HG02840 (cell line): ENCODE results near the gene CMA1.
"Not testable (repeated sequence)": the region's sequence is repeated elsewhere in the genome, so short reads cannot be mapped to it uniquely, and the experiment has no call there.

Source experiments
- ATAC-seq: cut with Tn5 transposase; IDR thresholded peaks from one replicate; pipeline ENCODE4 v1.9.1; 2021; ENCODE audit warnings: mild to moderate bottlenecking, moderate library complexity, moderate number of reproducible peaks; ENCODE audit not compliant: unreplicated experiment, low FRiP score

Gene CMA1

GRCh38 chr14:24508155-24508840 is at the start of gene CMA1:
Gene CMA1 (minus strand): TSS chr14:24508265. CDS start chr14:24508235, 30 bp downstream.
- ATAC-seq, result no peak

- ATAC-seq, result no peak
These were observed 48.7 kb upstream of the CMA1 start for GRCh38 chr14:24556756-24557155.

GRCh38 chr14:24549064-24549463 is 41.0 kb upstream of the CMA1 start:
- not testable (repeated sequence) for ATAC-seq

- ATAC-seq, result no peak
These were observed 34.4 kb upstream of the CMA1 start for GRCh38 chr14:24542346-24542936.

- ATAC-seq, result no peak
These were observed 27.7 kb upstream of the CMA1 start for GRCh38 chr14:24535737-24536136.

GRCh38 chr14:24534286-24534685 is 26.2 kb upstream of the CMA1 start:
- ATAC-seq, result no peak

- not testable (repeated sequence) for ATAC-seq
These were observed 18.0 kb upstream of the CMA1 start for GRCh38 chr14:24525877-24526620.

- ATAC-seq, result no peak
These were observed 10.8 kb upstream of the CMA1 start for GRCh38 chr14:24518851-24519250.

- no peak for ATAC-seq
These were observed 6.1 kb upstream of the CMA1 start for GRCh38 chr14:24514209-24514608.

GRCh38 chr14:24513009-24513408 is 4.9 kb upstream of the CMA1 start:
- ATAC-seq, result no peak

- no peak for ATAC-seq
These were observed 1.6 kb downstream of the CMA1 start for GRCh38 chr14:24506443-24506842.

GRCh38 chr14:24504425-24504950 is 3.6 kb downstream of the CMA1 start:
- no peak for ATAC-seq

- ATAC-seq, result not testable (repeated sequence)
These were observed 16.3 kb downstream of the CMA1 start for GRCh38 chr14:24491586-24492408.

- ATAC-seq, result no peak
These were observed 24.3 kb downstream of the CMA1 start for GRCh38 chr14:24483604-24484252.

GRCh38 chr14:24482699-24483303 is 25.3 kb downstream of the CMA1 start:
- ATAC-seq, result not testable (repeated sequence)

- no peak for ATAC-seq
These were observed 26.3 kb downstream of the CMA1 start for GRCh38 chr14:24481622-24482324.

GRCh38 chr14:24479999-24480398 is 28.1 kb downstream of the CMA1 start:
- ATAC-seq, result not testable (repeated sequence)

- no peak for ATAC-seq
These were observed 32.8 kb downstream of the CMA1 start for GRCh38 chr14:24475261-24475660.

- ATAC-seq, result no peak
These were observed 34.9 kb downstream of the CMA1 start for GRCh38 chr14:24473211-24473610.
